ENCODE results near the gene DNAJC24. TPM values are rescaled to one million over a fixed set of nuclear protein-coding genes. Genes with fewer than 3 reads are reported as not detected.
"Not testable (repeated sequence)": the region's sequence is repeated elsewhere in the genome, so short reads cannot be mapped to it uniquely, and the experiment has no call there.

DNAJC24 gene
- total RNA-seq, result 8.4 TPM

GRCh38 chr11:31369348-31370329 is at the start of gene DNAJC24, which contains the start of gene DCDC1:
DNAJC24 (plus strand) TSS chr11:31369860; CDS start chr11:31370749, 889 bp downstream.
DCDC1 (minus strand) TSS chr11:31369739; CDS start chr11:31328280, 41,459 bp downstream.
- peak; percentile 100 for ATAC-seq

- not testable (repeated sequence) for ATAC-seq
These were observed 48.2 kb upstream of the DNAJC24 start for GRCh38 chr11:31321494-31321893.

- no peak for ATAC-seq
These were observed 46.5 kb upstream of the DNAJC24 start for GRCh38 chr11:31323145-31323544.

GRCh38 chr11:31325160-31325559 is 44.5 kb upstream of the DNAJC24 start:
- no peak for ATAC-seq

- no peak for ATAC-seq
These were observed 43.1 kb upstream of the DNAJC24 start for GRCh38 chr11:31326470-31327148.

GRCh38 chr11:31327417-31327816 is 42.2 kb upstream of the DNAJC24 start:
- ATAC-seq, result no peak

GRCh38 chr11:31328697-31329096 is 41.0 kb upstream of the DNAJC24 start:
- ATAC-seq, result no peak

- no peak for ATAC-seq
These were observed 31.9 kb upstream of the DNAJC24 start for GRCh38 chr11:31337806-31338205.

- ATAC-seq, result no peak
These were observed 28.6 kb upstream of the DNAJC24 start for GRCh38 chr11:31340903-31341572.

GRCh38 chr11:31351168-31351567 is 18.5 kb upstream of the DNAJC24 start:
- no peak for ATAC-seq

GRCh38 chr11:31355131-31355530 is 14.5 kb upstream of the DNAJC24 start:
- no peak for ATAC-seq

- ATAC-seq, result no peak
These were observed 13.8 kb upstream of the DNAJC24 start for GRCh38 chr11:31355817-31356216.

- no peak for ATAC-seq
These were observed 7.9 kb upstream of the DNAJC24 start for GRCh38 chr11:31361743-31362142.

GRCh38 chr11:31366795-31367194 is 2.9 kb upstream of the DNAJC24 start:
- ATAC-seq, result no peak

GRCh38 chr11:31375879-31376278 is 6.2 kb downstream of the DNAJC24 start:
- ATAC-seq, result no peak

GRCh38 chr11:31383116-31383515 is 13.5 kb downstream of the DNAJC24 start:
- ATAC-seq, result no peak

GRCh38 chr11:31387379-31387778 is 17.7 kb downstream of the DNAJC24 start:
- ATAC-seq, result no peak

- no peak for ATAC-seq
These were observed 27.7 kb downstream of the DNAJC24 start for GRCh38 chr11:31397239-31397834.

GRCh38 chr11:31404614-31405013 is 35.0 kb downstream of the DNAJC24 start:
- ATAC-seq, result no peak

GRCh38 chr11:31408201-31408600 is 38.5 kb downstream of the DNAJC24 start:
- no peak for ATAC-seq

GRCh38 chr11:31412946-31413345 is 43.3 kb downstream of the DNAJC24 start:
- no peak for ATAC-seq

- peak; percentile 48 for ATAC-seq
These were observed 44.7 kb downstream of the DNAJC24 start for GRCh38 chr11:31414338-31414737.

GRCh38 chr11:31415435-31415834 is 45.8 kb downstream of the DNAJC24 start:
- ATAC-seq, result no peak

Data from esophagus mucosa (tissue), 1 donor.